Prostate gland (tissue), 2 donors: Measurements from ENCODE around the gene CYYR1. TPM values are rescaled to one million over a fixed set of nuclear protein-coding genes. Genes with fewer than 3 reads are reported as not detected.

Experiments
- DNase-seq: peaks from one replicate; pipeline ENCODE4 v3.0.0-alpha.2; 2019; ENCODE audit warnings: low spot score
- H3K27ac ChIP-seq, 2 donors: fragments of 200-600 bp; sonication (generic); 2 replicates each; pipeline ENCODE4 v1.5.1; 2017 to 2019
- H3K27me3 ChIP-seq: fragments of 200-600 bp; sonication (generic); replicated peaks from 2 replicates; pipeline ENCODE4 v1.5.1; 2019; ENCODE audit not compliant: insufficient read depth
- H3K36me3 ChIP-seq, 2 donors: fragments of 200-600 bp; sonication (generic); 1 replicate in 1 of 2; 2 replicates in 1 of 2; pipeline versions ENCODE4 v1.5.1 to v1.8.1; 2017 to 2019
- H3K4me1 ChIP-seq: fragments of 200-600 bp; sonication (generic); replicated peaks from 2 replicates; pipeline ENCODE4 v1.5.1; 2019
- H3K4me3 ChIP-seq, 2 donors: fragments of 200-600 bp; sonication (generic); 2 replicates each; pipeline ENCODE4 v1.5.1; 2017 to 2019
- H3K9me3 ChIP-seq: fragments of 200-600 bp; sonication (generic); 2 replicates; pipeline ENCODE4 v1.5.1; 2017
- POLR2A ChIP-seq: fragments of 450-650 bp; IDR thresholded peaks from one replicate; pipeline ENCODE4 v1.6.1; 2016; ENCODE audit warnings: antibody characterized with exemption, mild to moderate bottlenecking
- POLR2AphosphoS5 ChIP-seq: sonication (generic); formaldehyde crosslinking; IDR thresholded peaks from one replicate; pipeline ENCODE4 v1.6.1; 2017; ENCODE audit warnings: antibody characterized with exemption
- WGBS: methylation state at CpG from one replicate; pipeline ENCODE4 v1.1.5; 2018; 5-methylcytosine and 5-hydroxymethylcytosine counted together
- intact Hi-C: fragments of 100-400 bp; cut with DNase I; formaldehyde crosslinking; loops from one replicate; pipeline ENCODE4 v1.14.2; 2022
- total RNA-seq, 2 donors: library from RNA; depleted of rRNA; stranded (reverse); fragments of >200 nt; gene quantifications; one replicate each; pipeline ENCODE4 v1.1.0, GENCODE V29; 2016
- TF ChIP-seq, protein P1 (sequence below), 4 experiments: fragments of 200-600 bp in 2 of 4; fragments of 450-650 bp in 2 of 4; sonication (generic) in 2 of 4; IDR thresholded peaks; 1 replicate in 3 of 4; 2 replicates in 1 of 4; pipeline ENCODE4 v1.5.1; 2016 to 2019; ENCODE audit warnings: antibody characterized with exemption in 4 of 4, mild to moderate bottlenecking in 2 of 4, moderate library complexity in 2 of 4

CYYR1 gene
- total RNA-seq, 2 donors from 2014 or later = 9.7 to 13.3 TPM

- H3K9me3 ChIP-seq = no peaks in the 10 kb centered on the region
These were observed 128.4 kb downstream of the CYYR1 start for GRCh38 chr21:26444646-26445045.

GRCh38 chr21:26443867-26444266 is 129.2 kb downstream of the CYYR1 start:
- H3K27me3 ChIP-seq = no peaks in the 10 kb centered on the region
- TF ChIP-seq POLR2A (no peak), POLR2AphosphoS5 (no peak)
- TF ChIP-seq, protein P1, sequence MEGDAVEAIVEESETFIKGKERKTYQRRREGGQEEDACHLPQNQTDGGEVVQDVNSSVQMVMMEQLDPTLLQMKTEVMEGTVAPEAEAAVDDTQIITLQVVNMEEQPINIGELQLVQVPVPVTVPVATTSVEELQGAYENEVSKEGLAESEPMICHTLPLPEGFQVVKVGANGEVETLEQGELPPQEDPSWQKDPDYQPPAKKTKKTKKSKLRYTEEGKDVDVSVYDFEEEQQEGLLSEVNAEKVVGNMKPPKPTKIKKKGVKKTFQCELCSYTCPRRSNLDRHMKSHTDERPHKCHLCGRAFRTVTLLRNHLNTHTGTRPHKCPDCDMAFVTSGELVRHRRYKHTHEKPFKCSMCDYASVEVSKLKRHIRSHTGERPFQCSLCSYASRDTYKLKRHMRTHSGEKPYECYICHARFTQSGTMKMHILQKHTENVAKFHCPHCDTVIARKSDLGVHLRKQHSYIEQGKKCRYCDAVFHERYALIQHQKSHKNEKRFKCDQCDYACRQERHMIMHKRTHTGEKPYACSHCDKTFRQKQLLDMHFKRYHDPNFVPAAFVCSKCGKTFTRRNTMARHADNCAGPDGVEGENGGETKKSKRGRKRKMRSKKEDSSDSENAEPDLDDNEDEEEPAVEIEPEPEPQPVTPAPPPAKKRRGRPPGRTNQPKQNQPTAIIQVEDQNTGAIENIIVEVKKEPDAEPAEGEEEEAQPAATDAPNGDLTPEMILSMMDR (IDR thresholded peaks at IDR 0.05) = no peak

More at GRCh38 chr21:26444646-26445045, 128.4 kb downstream of the CYYR1 start:
- no peak for DNase-seq
- WGBS = 100% methylated on average over 1 of the region's 1 CpG
- Histone ChIP-seq H3K27me3 (no peaks in the 10 kb centered on the region), H3K4me3 (no peak overlapping the region), H3K36me3 (no peaks in the 10 kb centered on the region), H3K4me1 (no peaks in the 10 kb centered on the region), H3K27ac (no peak overlapping the region)
- intact Hi-C loops = no loop called here
- TF ChIP-seq POLR2AphosphoS5 (no peak), POLR2A (no peak)
- TF ChIP-seq, protein P1 (IDR thresholded peaks at IDR 0.05) = no peak

DNA sequence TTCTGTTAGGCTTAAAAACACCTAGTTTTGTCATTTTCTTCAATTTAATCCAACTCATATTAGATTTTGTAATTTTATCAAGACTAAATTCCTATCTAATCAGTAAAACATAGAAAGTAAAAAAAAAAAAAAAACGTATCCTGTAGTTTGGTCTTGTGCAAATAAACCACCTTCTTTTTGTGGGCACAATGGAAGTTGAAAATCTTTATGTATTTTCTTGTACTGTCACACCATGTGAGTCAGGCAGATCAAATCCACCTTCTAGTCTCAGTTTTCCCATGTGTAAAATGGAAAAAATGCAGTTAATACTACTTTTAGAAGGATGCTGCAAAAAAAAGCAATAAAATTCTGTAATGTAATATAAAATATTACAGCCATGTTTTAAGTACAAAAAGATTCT is 129.8 kb downstream of the CYYR1 start:
- H3K4me1 ChIP-seq = no peaks in the 10 kb centered on the region
- intact Hi-C loops = no loop called here
- H3K27ac ChIP-seq = no peak overlapping the region
- TF ChIP-seq, protein P1 (IDR thresholded peaks at IDR 0.05) = no peak
- TF ChIP-seq POLR2AphosphoS5 (no peak), POLR2A (no peak)
- no peaks in the 10 kb centered on the region for H3K27me3 ChIP-seq
- H3K4me3 ChIP-seq = no peak overlapping the region
- no peak for DNase-seq
- WGBS = 24% methylated on average over 1 of the region's 1 CpG
- no peaks in the 10 kb centered on the region for H3K9me3 ChIP-seq
- no peaks in the 10 kb centered on the region for H3K36me3 ChIP-seq

More at GRCh38 chr21:26443867-26444266, 129.2 kb downstream of the CYYR1 start:
- DNase-seq = no peak
- 96% methylated on average over 1 of the region's 1 CpG for WGBS
- Histone ChIP-seq H3K36me3 (no peaks in the 10 kb centered on the region), H3K4me1 (no peaks in the 10 kb centered on the region), H3K9me3 (no peaks in the 10 kb centered on the region), H3K4me3 (no peak overlapping the region), H3K27ac (no peak overlapping the region)
- intact Hi-C loops = no loop called here

GRCh38 chr21:26441149-26441548 is 131.9 kb downstream of the CYYR1 start:
- Histone ChIP-seq H3K27ac (no peak overlapping the region), H3K9me3 (no peaks in the 10 kb centered on the region), H3K4me1 (no peaks in the 10 kb centered on the region), H3K36me3 (no peaks in the 10 kb centered on the region), H3K27me3 (no peaks in the 10 kb centered on the region), H3K4me3 (no peak overlapping the region)
- intact Hi-C loops = no loop called here
- no peak for DNase-seq
- WGBS = 68% methylated on average over 2 of the region's 2 CpGs
- no peak for TF ChIP-seq POLR2AphosphoS5
- no peak for TF ChIP-seq POLR2A
- TF ChIP-seq, protein P1 (IDR thresholded peaks at IDR 0.05) = no peak

GRCh38 chr21:26438976-26439375 is 134.1 kb downstream of the CYYR1 start:
- DNase-seq = no peak
- H3K4me1 ChIP-seq = no peaks in the 10 kb centered on the region
- no peak for TF ChIP-seq POLR2AphosphoS5
- H3K27ac ChIP-seq = no peak overlapping the region
- intact Hi-C loops = no loop called here
- H3K36me3 ChIP-seq = no peaks in the 10 kb centered on the region
- no peaks in the 10 kb centered on the region for H3K27me3 ChIP-seq
- no peaks in the 10 kb centered on the region for H3K9me3 ChIP-seq
- H3K4me3 ChIP-seq = no peak overlapping the region
